SU-DHL-6 (cell line): Measurements from ENCODE around the gene HIP1R.

Source experiments
- CTCF ChIP-seq: fragments of 200-600 bp; sonication (generic); IDR thresholded peaks from one replicate; pipeline ENCODE4 v1.5.1; 2017; ENCODE audit warnings: antibody characterized with exemption, mild to moderate bottlenecking, low read length, moderate library complexity; ENCODE audit not compliant: insufficient read depth, poor library complexity, severe bottlenecking
- EZH2phosphoT487 ChIP-seq: fragments of 200-600 bp; sonication (generic), shearing (Covaris generic); conservative IDR thresholded peaks from 2 replicates; pipeline ENCODE4 v1.6.1; 2018; ENCODE audit warnings: mild to moderate bottlenecking, antibody characterized with exemption, low read length, moderate library complexity, mixed read lengths

- no peak for TF ChIP-seq CTCF
- TF ChIP-seq EZH2phosphoT487, result no peak
These were observed 60.1 kb downstream of the HIP1R start for GRCh38 chr12:122895320-122895703.
